ENCODE measurements around the gene SETMAR.
"Not testable (repeated sequence)": the region's sequence is repeated elsewhere in the genome, so short reads cannot be mapped to it uniquely, and the experiment has no call there.

The SETMAR gene

GRCh38 chr3:4281991-4282390, 21.2 kb upstream of the SETMAR start:
- no peak for DNase-seq (ENCODE audit: low read depth)
- TF ChIP-seq, protein P1, sequence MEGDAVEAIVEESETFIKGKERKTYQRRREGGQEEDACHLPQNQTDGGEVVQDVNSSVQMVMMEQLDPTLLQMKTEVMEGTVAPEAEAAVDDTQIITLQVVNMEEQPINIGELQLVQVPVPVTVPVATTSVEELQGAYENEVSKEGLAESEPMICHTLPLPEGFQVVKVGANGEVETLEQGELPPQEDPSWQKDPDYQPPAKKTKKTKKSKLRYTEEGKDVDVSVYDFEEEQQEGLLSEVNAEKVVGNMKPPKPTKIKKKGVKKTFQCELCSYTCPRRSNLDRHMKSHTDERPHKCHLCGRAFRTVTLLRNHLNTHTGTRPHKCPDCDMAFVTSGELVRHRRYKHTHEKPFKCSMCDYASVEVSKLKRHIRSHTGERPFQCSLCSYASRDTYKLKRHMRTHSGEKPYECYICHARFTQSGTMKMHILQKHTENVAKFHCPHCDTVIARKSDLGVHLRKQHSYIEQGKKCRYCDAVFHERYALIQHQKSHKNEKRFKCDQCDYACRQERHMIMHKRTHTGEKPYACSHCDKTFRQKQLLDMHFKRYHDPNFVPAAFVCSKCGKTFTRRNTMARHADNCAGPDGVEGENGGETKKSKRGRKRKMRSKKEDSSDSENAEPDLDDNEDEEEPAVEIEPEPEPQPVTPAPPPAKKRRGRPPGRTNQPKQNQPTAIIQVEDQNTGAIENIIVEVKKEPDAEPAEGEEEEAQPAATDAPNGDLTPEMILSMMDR (IDR thresholded peaks at IDR 0.05; ENCODE audit: low read depth, low read length, missing control alignments), result no peak
- no peak overlapping the region for H3K4me3 ChIP-seq (ENCODE audit: low read depth, low read length)

DNA sequence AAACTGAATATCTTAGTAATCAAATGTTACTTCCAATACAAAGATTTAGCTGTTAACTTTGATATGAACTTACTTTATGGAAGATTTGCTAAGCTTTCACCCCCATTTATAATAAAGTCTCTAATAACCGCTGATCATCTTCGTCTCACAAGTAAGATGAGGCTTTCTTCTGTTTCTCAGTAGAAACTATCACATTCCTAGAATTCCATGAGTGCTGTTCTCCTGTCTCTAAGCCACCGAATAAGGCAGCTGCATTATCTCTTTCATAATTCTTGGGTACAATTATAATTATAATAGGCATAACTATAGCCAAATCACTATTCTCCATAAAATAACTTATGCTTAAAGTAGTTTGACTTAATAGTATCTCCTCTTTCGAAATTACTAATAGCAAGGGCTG, 18.3 kb upstream of the SETMAR start:
- DNase-seq (ENCODE audit: low read depth), result no peak
- TF ChIP-seq, protein P1 (IDR thresholded peaks at IDR 0.05; ENCODE audit: low read depth, low read length, missing control alignments), result no peak
- no peak overlapping the region for H3K4me3 ChIP-seq (ENCODE audit: low read depth, low read length)

GRCh38 chr3:4289044-4289443, 14.1 kb upstream of the SETMAR start:
- no peak for DNase-seq (ENCODE audit: low read depth)
- no peak overlapping the region for H3K4me3 ChIP-seq (ENCODE audit: low read depth, low read length)
- TF ChIP-seq, protein P1 (IDR thresholded peaks at IDR 0.05; ENCODE audit: low read depth, low read length, missing control alignments), result no peak

GRCh38 chr3:4290272-4290893, 12.8 kb upstream of the SETMAR start:
- no peak for DNase-seq (ENCODE audit: low read depth)
- TF ChIP-seq, protein P1 (IDR thresholded peaks at IDR 0.05; ENCODE audit: low read depth, low read length, missing control alignments), result peak; percentile 86
- no peak overlapping the region for H3K4me3 ChIP-seq (ENCODE audit: low read depth, low read length)

DNA sequence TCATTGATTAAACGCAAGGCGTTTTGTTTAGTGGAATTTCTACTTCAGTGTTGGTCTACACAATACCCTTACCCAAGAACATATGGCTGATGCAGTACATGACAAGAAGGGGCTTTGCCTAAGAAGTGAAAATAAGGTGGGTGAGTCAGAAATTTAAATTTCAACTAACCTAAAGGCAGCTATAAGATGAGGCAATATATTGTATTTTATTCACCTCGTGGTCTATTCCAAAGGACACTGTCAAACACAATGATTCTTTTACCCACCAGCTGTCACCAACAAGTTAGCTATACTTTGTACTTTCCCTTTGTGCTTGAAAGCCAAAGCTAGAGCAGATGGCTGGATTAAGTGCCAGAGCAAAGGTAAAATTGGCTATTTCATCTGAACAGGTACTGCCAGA, 10.9 kb upstream of the SETMAR start:
- no peak for DNase-seq (ENCODE audit: low read depth)
- TF ChIP-seq, protein P1 (IDR thresholded peaks at IDR 0.05; ENCODE audit: low read depth, low read length, missing control alignments), result no peak
- no peak overlapping the region for H3K4me3 ChIP-seq (ENCODE audit: low read depth, low read length)

DNA sequence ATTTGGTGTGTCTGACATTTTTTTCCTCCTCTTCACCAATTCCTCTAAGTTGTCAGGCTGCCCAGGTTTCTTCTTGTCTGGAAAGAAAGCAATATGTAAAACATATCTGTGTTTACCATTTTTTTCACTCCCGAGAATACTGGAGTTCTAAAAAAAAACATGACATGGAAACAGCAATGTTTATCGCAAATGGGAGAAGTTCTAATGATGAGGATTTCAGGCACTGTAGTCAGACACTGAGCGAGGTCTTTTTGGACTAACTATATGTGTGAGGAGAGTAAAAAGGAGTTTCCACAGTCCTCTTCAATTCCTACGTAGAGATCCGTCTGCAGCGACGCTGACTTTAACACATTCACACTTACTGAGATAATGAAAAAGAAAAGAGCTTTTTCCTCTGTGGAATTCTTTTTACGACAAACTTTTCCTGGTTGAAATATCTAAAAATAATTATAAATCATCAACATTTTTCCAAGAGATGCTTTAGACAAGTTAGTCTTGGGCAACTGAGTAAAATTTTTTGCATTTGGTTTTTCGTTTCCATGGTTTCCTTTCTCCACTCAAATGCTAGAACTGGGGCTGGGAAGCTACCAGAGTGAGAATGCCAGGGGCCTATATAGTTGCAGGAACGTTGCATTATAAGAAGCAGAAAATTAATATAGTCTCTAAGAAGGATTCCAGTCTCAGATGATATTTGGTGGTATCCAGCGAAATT, 8.4 kb upstream of the SETMAR start:
- H3K4me3 ChIP-seq (ENCODE audit: low read depth, low read length), result no peak overlapping the region
- no peak for DNase-seq (ENCODE audit: low read depth)
- TF ChIP-seq, protein P1 (IDR thresholded peaks at IDR 0.05; ENCODE audit: low read depth, low read length, missing control alignments), result no peak

GRCh38 chr3:4296454-4296853, 6.7 kb upstream of the SETMAR start:
- not testable (repeated sequence) for DNase-seq (ENCODE audit: low read depth); H3K4me3 ChIP-seq (ENCODE audit: low read depth, low read length)

Data from GM12864 (cell line).